Adipocyte (in vitro differentiated cells): Measurements from ENCODE around the gene TFB1M.
A peak's percentile ranks its signal among the peaks of the same experiment; 100 is the strongest.

Experiments used
- DNase-seq: peaks from one replicate; pipeline ENCODE4 v3.0.0-alpha.2; 2015; ENCODE audit warnings: low read depth
- H3K27me3 ChIP-seq: replicated peaks from 2 replicates; pipeline ENCODE4 v1.7.0; 2013; ENCODE audit warnings: mild to moderate bottlenecking, low read length, moderate library complexity; ENCODE audit not compliant: control insufficient read depth, insufficient read depth
- H3K36me3 ChIP-seq: 2 replicates; pipeline ENCODE4 v1.7.0; 2013; ENCODE audit warnings: low read length, mild to moderate bottlenecking, moderate library complexity; ENCODE audit not compliant: control insufficient read depth, insufficient read depth, severe bottlenecking
- H3K4me1 ChIP-seq: 2 replicates; pipeline ENCODE4 v1.7.0; 2013; ENCODE audit warnings: mild to moderate bottlenecking, low read length, moderate library complexity; ENCODE audit not compliant: control insufficient read depth, insufficient read depth
- H3K4me3 ChIP-seq: 2 replicates; pipeline ENCODE4 v1.7.0; 2013; ENCODE audit warnings: mild to moderate bottlenecking, low read length, moderate library complexity
- H3K9ac ChIP-seq: 2 replicates; pipeline ENCODE4 v1.7.0; 2013; ENCODE audit warnings: mild to moderate bottlenecking, low read length, moderate library complexity
- H3K9me3 ChIP-seq: 2 replicates; pipeline ENCODE4 v1.7.0; 2013; ENCODE audit warnings: mild to moderate bottlenecking, low read length, moderate library complexity; ENCODE audit not compliant: control insufficient read depth

TFB1M gene

DNA sequence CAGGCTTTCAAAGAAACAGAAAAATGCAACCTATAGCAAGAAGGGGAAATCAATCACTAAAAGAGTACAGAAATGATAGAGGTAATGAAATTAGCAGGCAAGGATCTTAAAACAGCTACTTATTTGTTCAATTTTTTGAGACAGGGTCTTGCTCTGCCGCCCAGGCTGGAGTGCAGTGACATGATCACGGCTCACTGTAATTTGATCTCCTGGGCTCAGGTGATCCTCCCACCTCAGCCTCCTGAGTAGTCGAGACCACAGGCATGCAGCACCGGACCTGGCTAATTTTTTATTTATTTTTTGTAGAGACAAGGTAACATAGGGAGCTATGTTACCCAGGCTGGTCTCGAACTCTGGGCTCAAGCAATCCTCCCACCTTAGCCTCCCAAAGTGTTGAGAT, 21.6 kb downstream of the TFB1M start:
- no peak for DNase-seq
- Histone ChIP-seq H3K9me3 (no peaks in the 10 kb centered on the region), H3K27me3 (no peaks in the 10 kb centered on the region), H3K36me3 (peaks cover 27% of the 10 kb centered on the region), H3K4me1 (no peaks in the 10 kb centered on the region), H3K9ac (no peak overlapping the region), H3K4me3 (no peak overlapping the region)

DNA sequence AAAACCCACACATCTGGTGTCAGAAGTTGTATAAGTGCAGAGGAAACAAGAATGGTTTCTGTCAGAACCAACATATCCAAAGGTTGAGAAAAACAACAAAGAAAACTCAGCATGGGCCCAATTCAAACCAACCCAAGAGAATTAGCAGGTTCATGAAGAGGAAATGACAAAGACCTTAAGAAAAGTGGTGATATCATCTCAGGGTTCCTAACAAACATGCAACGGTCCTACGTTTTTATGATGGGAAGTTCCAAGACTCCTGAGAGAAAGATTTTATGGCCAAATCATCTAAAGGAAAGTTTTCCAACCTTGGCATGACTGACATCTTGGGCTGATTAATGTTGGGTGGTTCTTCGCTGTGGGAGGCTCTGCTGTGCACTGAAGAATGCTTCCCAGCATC, 23.0 kb downstream of the TFB1M start:
- Histone ChIP-seq H3K4me1 (no peaks in the 10 kb centered on the region), H3K36me3 (peaks cover 15% of the 10 kb centered on the region), H3K27me3 (no peaks in the 10 kb centered on the region), H3K9me3 (no peaks in the 10 kb centered on the region), H3K4me3 (no peak overlapping the region), H3K9ac (no peak overlapping the region)
- no peak for DNase-seq

DNA sequence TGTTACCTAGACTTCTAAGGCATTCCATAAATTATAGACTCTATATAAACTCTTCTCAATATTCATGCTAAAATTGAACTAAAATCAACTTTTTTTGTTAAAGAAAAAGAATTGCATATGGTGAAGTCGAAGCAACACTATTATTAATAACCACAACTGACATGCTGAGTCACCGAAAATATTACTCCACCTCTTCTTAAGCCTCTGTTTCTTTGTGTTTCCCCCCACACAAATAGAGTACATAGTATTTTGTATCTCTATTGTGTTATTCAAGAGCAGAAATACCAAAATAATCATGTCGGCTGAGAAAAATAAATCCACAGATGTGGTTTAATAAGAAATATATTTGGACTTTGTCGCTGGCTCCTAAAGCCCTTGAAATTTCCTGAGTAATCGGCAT, 23.8 kb downstream of the TFB1M start:
- H3K9me3 ChIP-seq, result no peaks in the 10 kb centered on the region
- peaks cover 9% of the 10 kb centered on the region for H3K36me3 ChIP-seq
- DNase-seq, result no peak
- no peaks in the 10 kb centered on the region for H3K4me1 ChIP-seq
- H3K9ac ChIP-seq, result no peak overlapping the region
- no peak overlapping the region for H3K4me3 ChIP-seq
- H3K27me3 ChIP-seq, result no peaks in the 10 kb centered on the region

DNA sequence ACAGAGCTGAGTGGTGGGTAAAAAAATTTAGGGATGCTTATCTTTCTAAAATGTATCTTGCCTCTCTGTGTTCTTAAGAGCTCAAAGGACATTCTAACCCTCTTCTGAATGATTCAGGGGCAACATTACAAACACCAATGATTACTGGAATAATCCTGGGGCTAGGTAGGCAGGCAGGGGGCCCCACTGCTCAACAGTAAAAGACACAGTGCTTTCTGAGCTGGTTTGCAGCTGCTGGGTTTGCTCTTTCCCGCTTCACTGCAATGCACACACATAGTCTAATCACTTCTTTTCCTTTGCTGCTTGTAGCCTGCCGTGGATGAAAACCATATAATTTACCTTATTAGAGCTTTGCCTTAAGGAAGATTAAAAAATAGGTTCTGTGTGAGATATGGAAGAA, 26.5 kb downstream of the TFB1M start:
- Histone ChIP-seq H3K4me1 (no peaks in the 10 kb centered on the region), H3K4me3 (no peak overlapping the region), H3K27me3 (no peaks in the 10 kb centered on the region), H3K9ac (no peak overlapping the region), H3K36me3 (peaks cover 21% of the 10 kb centered on the region), H3K9me3 (no peaks in the 10 kb centered on the region)
- no peak for DNase-seq

DNA sequence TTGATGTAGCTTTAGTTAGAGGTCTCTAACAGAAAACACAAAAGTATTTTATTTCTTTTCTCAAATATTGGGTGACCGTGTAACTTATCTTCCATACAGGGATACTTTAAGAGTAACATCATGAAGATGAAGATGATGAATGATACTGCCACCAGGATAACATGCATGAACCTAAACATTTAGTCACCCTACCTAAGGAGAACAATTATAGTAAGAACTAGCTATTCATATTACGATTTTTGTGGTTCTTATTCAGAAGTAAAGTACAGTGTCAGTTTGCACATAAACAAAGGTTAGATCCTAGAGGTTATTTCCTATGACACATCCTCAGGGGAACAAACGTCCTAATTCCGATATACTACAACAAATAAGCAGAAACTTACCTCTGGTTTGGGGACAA, 29.5 kb downstream of the TFB1M start:
- Histone ChIP-seq H3K4me1 (no peaks in the 10 kb centered on the region), H3K27me3 (no peaks in the 10 kb centered on the region), H3K9ac (no peak overlapping the region), H3K4me3 (no peak overlapping the region), H3K9me3 (no peaks in the 10 kb centered on the region), H3K36me3 (peaks cover 21% of the 10 kb centered on the region)
- no peak for DNase-seq

DNA sequence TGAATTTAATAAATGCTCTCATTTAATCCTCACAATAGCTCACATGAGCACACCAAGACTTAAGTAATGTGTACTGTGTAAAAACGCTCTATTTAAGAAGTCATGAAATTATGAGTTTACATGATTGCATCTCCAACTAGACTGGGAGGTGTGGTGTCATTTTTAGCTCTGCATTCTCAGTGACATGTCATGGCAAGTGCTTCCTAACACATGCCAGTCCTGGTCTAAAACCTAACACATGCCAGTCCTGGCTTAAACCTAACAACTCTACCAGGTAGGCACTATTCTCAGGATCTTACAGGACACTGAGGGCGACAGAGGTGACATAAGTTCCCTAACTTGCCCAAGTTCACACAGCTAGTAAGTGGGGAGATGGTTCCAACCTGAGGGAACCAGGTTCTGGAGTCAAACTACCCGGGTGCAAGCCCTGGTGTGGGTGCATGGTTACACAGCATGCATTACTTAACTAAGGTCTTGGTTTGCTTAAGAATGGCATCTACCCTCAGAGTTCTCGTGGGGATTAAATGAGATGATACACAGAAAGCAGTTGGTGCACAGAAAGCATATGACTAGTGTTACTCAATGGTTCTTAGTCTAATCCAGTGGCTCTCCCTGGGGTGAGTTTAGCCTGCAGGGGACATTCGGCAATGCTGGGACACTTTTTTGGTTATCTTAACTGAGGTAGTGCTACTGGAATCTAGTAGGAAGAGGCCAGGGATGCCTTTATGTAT, 35.8 kb downstream of the TFB1M start:
- Histone ChIP-seq H3K9ac (no peak overlapping the region), H3K4me1 (peaks cover 10% of the 10 kb centered on the region), H3K4me3 (no peak overlapping the region), H3K9me3 (no peaks in the 10 kb centered on the region), H3K36me3 (peaks cover 5% of the 10 kb centered on the region), H3K27me3 (no peaks in the 10 kb centered on the region)
- no peak for DNase-seq

DNA sequence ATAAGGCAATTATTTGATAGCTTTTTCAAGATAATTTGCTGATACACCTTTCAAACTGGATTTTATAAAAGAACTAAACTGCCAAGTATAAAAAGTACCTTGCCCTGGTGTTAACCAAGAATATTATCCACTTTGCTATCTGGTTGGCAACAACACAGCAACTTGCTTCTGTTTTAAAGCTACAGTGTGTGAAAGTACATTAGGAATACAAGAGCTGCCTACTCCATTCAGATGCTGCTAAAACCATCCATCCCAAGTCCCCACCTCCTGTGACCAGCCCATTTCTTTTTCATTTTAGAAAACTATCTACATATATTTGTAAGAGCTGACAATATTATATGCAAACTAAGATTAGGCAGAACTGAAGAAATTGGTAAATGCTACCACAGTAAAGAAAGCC, 37.6 kb downstream of the TFB1M start:
- Histone ChIP-seq H3K4me3 (no peak overlapping the region), H3K36me3 (no peaks in the 10 kb centered on the region), H3K9ac (no peak overlapping the region), H3K9me3 (no peaks in the 10 kb centered on the region), H3K27me3 (no peaks in the 10 kb centered on the region), H3K4me1 (peaks cover 23% of the 10 kb centered on the region)
- DNase-seq, result no peak

DNA sequence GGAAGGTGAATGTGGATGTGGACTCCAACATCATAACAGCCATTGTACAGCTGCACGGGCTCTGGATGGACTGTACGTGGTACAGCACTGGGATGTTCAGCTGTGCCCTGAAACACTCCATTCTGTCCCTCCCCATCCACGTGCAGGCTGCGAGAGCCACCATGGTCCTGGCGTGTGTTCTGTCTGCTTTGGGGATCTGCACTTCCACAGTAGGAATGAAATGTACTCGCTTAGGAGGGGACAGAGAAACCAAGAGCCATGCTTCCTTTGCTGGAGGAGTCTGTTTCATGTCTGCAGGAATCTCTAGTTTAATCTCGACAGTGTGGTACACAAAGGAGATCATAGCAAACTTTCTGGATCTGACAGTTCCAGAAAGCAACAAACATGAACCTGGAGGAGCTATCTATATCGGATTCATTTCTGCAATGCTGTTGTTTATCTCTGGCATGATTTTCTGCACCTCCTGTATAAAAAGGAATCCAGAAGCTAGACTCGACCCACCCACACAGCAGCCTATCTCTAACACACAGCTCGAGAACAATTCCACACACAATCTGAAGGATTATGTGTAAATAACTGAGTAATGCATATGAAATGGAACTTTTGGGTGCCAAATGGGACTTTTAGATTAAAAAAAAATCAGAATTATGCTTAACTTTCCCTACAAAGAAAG, 38.3 kb downstream of the TFB1M start:
- no peaks in the 10 kb centered on the region for H3K9me3 ChIP-seq
- no peaks in the 10 kb centered on the region for H3K36me3 ChIP-seq
- no peaks in the 10 kb centered on the region for H3K27me3 ChIP-seq
- H3K9ac ChIP-seq, result no peak overlapping the region
- peaks cover 23% of the 10 kb centered on the region for H3K4me1 ChIP-seq
- DNase-seq, result peak; percentile 30
- H3K4me3 ChIP-seq, result no peak overlapping the region

DNA sequence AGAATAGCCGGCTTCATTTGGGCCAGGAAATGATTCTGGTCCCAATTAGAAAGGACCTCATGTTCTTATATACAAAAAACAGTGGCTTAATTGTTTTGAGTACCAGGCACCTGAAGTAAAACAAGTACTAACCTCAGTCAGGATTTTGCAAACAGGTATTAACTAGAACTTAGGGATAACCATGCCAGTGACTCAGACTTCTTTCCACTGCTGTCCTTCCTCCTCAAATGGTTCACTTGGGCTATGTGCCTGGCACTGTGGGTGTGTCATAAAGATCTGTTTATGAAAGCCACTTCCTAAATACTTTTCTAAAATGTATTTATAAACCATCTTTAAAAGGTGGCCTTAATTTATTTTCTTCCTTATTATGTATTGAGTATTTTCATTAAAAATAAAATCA, 39.8 kb downstream of the TFB1M start:
- H3K4me3 ChIP-seq, result no peak overlapping the region

DNA sequence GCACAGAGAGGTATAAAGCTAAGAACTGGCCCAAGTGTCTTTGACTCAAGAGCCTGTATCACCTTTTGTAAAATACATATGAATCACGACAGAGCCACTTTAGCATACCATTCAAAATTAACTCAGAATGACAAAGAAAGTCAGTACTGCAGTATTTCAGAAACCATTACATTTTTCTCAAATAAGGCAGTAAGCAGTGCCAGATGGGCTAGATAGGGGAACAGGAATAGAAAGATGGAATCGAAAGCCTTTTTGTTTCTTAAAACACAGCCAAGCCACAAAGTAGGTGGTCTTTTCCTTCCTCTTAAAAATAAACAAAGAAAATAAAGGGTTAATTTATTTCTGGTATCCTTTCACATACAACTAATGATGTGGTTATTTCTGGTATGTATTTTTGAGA, 40.2 kb downstream of the TFB1M start:
- Histone ChIP-seq H3K4me3 (no peak overlapping the region), H3K36me3 (no peaks in the 10 kb centered on the region), H3K9me3 (no peaks in the 10 kb centered on the region), H3K27me3 (no peaks in the 10 kb centered on the region), H3K9ac (no peak overlapping the region), H3K4me1 (peaks cover 23% of the 10 kb centered on the region)
- DNase-seq, result peak; percentile 59

More for the DNA sequence above, 39.8 kb downstream of the TFB1M start:
- Histone ChIP-seq H3K9me3 (no peaks in the 10 kb centered on the region), H3K9ac (no peak overlapping the region), H3K4me1 (peaks cover 23% of the 10 kb centered on the region), H3K27me3 (no peaks in the 10 kb centered on the region), H3K36me3 (no peaks in the 10 kb centered on the region)
- DNase-seq, result peak; percentile 57

DNA sequence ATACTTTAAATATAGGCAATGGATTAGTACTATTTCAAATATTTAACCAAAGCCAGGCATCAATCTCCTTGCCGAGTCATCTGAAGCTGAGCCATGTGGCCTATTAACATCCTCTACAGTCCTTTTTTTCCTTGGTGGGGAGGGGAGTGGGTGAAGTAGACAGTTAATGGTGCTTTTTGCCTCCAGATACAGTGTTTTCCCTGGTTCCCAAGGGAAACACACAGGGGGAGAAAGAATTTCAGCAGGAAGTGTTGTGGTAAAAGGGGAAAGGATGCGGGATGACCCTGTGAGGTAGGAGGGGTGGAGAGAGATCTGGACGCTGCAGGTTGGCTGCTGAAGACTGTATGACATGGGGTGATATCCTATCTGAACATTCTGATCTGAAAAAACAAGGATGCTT, 40.9 kb downstream of the TFB1M start:
- no peak overlapping the region for H3K9ac ChIP-seq
- no peaks in the 10 kb centered on the region for H3K36me3 ChIP-seq
- H3K4me1 ChIP-seq, result peaks cover 23% of the 10 kb centered on the region
- H3K4me3 ChIP-seq, result peak overlapping the region; percentile 32
- H3K9me3 ChIP-seq, result no peaks in the 10 kb centered on the region
- H3K27me3 ChIP-seq, result no peaks in the 10 kb centered on the region
- DNase-seq, result peak; percentile 44
